Endothelial cell of umbilical vein (primary cell): ENCODE data around the gene TEN1. TPM values are rescaled to one million over a fixed set of nuclear protein-coding genes. Genes with fewer than 3 reads are reported as not detected.
"Not testable (repeated sequence)": the region's sequence is repeated elsewhere in the genome, so short reads cannot be mapped to it uniquely, and the experiment has no call there.

Experiments
- BruUV-seq: library from RNA; stranded (reverse); fragments of 400-500 nt; replicated peaks from 2 replicates; lab custom pipeline; 2021; lab: Mats Ljungman, UMichigan
- CTCF ChIA-PET: fragments of 300-600, 350-600 bp; sonication (Branson Sonifier 250); formaldehyde crosslinking; loops from one replicate; lab custom pipeline; 2021; ENCODE audit warnings: antibody characterized with exemption, inconsistent platforms; lab: Charles Lee
- POLR2A ChIA-PET: fragments of 300-600, 350-600 bp; sonication (Branson Sonifier 250); formaldehyde crosslinking; loops from one replicate; lab custom pipeline; 2021; ENCODE audit warnings: antibody characterized with exemption, inconsistent platforms; lab: Charles Lee
- DNase-seq: peaks from one replicate; pipeline ENCODE4 v3.0.0-alpha.2; 2011; ENCODE audit warnings: low read depth, low spot score
- FAIRE-seq: peaks from 2 replicates; lab custom pipeline; 2011; peaks lifted over from hg19 to GRCh38; lab: Jason Lieb, UNC
- H2AFZ ChIP-seq: 2 replicates; pipeline ENCODE4 v1.6.0; 2012; ENCODE audit warnings: low read depth, low read length, control low read depth, inconsistent platforms
- H3K27ac ChIP-seq: 2 replicates; pipeline ENCODE4 v1.5.1; 2011; ENCODE audit warnings: low read depth, mild to moderate bottlenecking, control low read depth, low read length, moderate library complexity; ENCODE audit not compliant: insufficient read depth
- H3K27me3 ChIP-seq, 2 experiments: 2 replicates each; pipeline versions ENCODE4 v1.6.0 to v1.6.1; 2011; ENCODE audit warnings: low read length in 2 of 2, mixed read lengths in 1 of 2; ENCODE audit not compliant: control insufficient read depth in 2 of 2, insufficient read depth in 2 of 2
- H3K36me3 ChIP-seq, 2 experiments: 2 replicates in 1 of 2; 3 replicates in 1 of 2; pipeline ENCODE4 v1.5.1; 2011; ENCODE audit warnings: low read length in 2 of 2, mild to moderate bottlenecking in 1 of 2, moderate library complexity in 1 of 2; ENCODE audit not compliant: control insufficient read depth in 2 of 2, insufficient read depth in 2 of 2; ENCODE audit errors: extremely low read depth in 1 of 2
- H3K4me1 ChIP-seq: 3 replicates; pipeline ENCODE4 v1.5.1; 2011; ENCODE audit warnings: mild to moderate bottlenecking, low read length; ENCODE audit not compliant: control insufficient read depth, insufficient read depth; ENCODE audit errors: extremely low read depth
- H3K4me2 ChIP-seq: 2 replicates; pipeline ENCODE4 v1.6.1; 2011; ENCODE audit warnings: low read length, control low read depth, mixed read lengths; ENCODE audit not compliant: insufficient read depth
- H3K4me3 ChIP-seq, 3 experiments: fragments of 200-600 bp in 1 of 3; sonication (generic), shearing (Covaris generic) in 1 of 3; replicated peaks in 1 of 3; 2 replicates each; pipeline ENCODE4 v1.5.1; 2011 to 2016; ENCODE audit warnings: control low read depth in 3 of 3, low read length in 3 of 3, mild to moderate bottlenecking in 2 of 3, inconsistent platforms in 1 of 3, low read depth in 1 of 3, moderate library complexity in 1 of 3; ENCODE audit not compliant: insufficient read depth in 1 of 3
- H3K79me2 ChIP-seq: 2 replicates; pipeline ENCODE4 v1.6.0; 2012; ENCODE audit warnings: low read length, inconsistent platforms; ENCODE audit not compliant: control insufficient read depth, insufficient read depth
- H3K9ac ChIP-seq: replicated peaks from 2 replicates; pipeline ENCODE3; 2011; ENCODE audit warnings: low read length, control low read depth; ENCODE audit not compliant: insufficient read depth; ENCODE audit errors: extremely low read depth
- H3K9me1 ChIP-seq: replicated peaks from 3 replicates; pipeline ENCODE4 v1.6.0; 2011; ENCODE audit warnings: mild to moderate bottlenecking, low read length; ENCODE audit not compliant: control insufficient read depth, insufficient read depth; ENCODE audit errors: extremely low read depth
- H3K9me3 ChIP-seq: replicated peaks from 2 replicates; pipeline ENCODE4 v1.5.1; 2012; ENCODE audit warnings: low read length, inconsistent platforms; ENCODE audit not compliant: control insufficient read depth, insufficient read depth
- H4K20me1 ChIP-seq: replicated peaks from 2 replicates; pipeline ENCODE3; 2011; ENCODE audit warnings: mild to moderate bottlenecking, low read length; ENCODE audit not compliant: control insufficient read depth, insufficient read depth; ENCODE audit errors: extremely low read depth
- FOS ChIP-seq: IDR thresholded peaks from 2 replicates; pipeline ENCODE4 v1.6.1; 2011; ENCODE audit warnings: mild to moderate bottlenecking, low read length, moderate library complexity, borderline replicate concordance; ENCODE audit not compliant: insufficient read depth
- GATA2 ChIP-seq: IDR thresholded peaks from 2 replicates; pipeline ENCODE4 v1.7.0; 2011; ENCODE audit warnings: low read depth, mild to moderate bottlenecking, moderate library complexity, mixed read lengths, low read length; ENCODE audit not compliant: insufficient read length, insufficient read depth
- JUN ChIP-seq: IDR thresholded peaks from 2 replicates; pipeline ENCODE4 v1.6.1; 2011; ENCODE audit warnings: borderline replicate concordance, low read depth; ENCODE audit not compliant: insufficient read length, insufficient read depth
- MYC ChIP-seq: IDR thresholded peaks from one replicate; pipeline ENCODE4 v1.6.1; 2011; ENCODE audit warnings: mild to moderate bottlenecking, low read depth, low read length
- POLR2AphosphoS5 ChIP-seq: IDR thresholded peaks from 2 replicates; pipeline ENCODE4 v1.6.1; 2012; ENCODE audit warnings: low read depth, mild to moderate bottlenecking, control low read depth, low read length, moderate library complexity; ENCODE audit not compliant: insufficient read depth
- dilution Hi-C: fragments of 300-500 bp; cut with MboI; formaldehyde crosslinking; loops from one replicate; pipeline ENCODE4 v1.15.0; 2019; ENCODE audit warnings: low sequenced_read_pairs; ENCODE audit not compliant: extremely low pct_ligation_motif_present
- intact Hi-C: fragments of 100-400 bp; cut with micrococcal nuclease; formaldehyde crosslinking; loops from one replicate; pipeline ENCODE4 v1.10.0; 2022
- polyA plus RNA-seq, 4 experiments: library from polyadenylated mRNA; depleted of rRNA in 3 of 4; stranded (reverse) in 3 of 4; unstranded in 1 of 4; fragments of >200 nt; gene quantifications; 2 replicates each; pipeline versions ENCODE4 v1.2.1 to v1.2.3, GENCODE V29; 2011 to 2012; ENCODE audit warnings: missing spikeins in 1 of 4
- total RNA-seq: library from RNA; stranded (reverse); gene quantifications from 2 replicates; pipeline ENCODE4 v1.2.3, GENCODE V29; 2021
- TF ChIP-seq, protein P1 (sequence below), 2 donors: IDR thresholded peaks; 1 replicate in 1 of 2; 2 replicates in 1 of 2; pipeline ENCODE4 v1.5.1; 2011; ENCODE audit warnings: low read length in 2 of 2, mild to moderate bottlenecking in 2 of 2, moderate library complexity in 2 of 2, control low read depth in 1 of 2, inconsistent platforms in 1 of 2, low read depth in 1 of 2; ENCODE audit not compliant: insufficient read depth in 1 of 2; ENCODE audit errors: extremely low read depth in 1 of 2

Gene TEN1
- total and polyA plus RNA-seq, 2 donors (not counting 3 experiments of a cell fraction or from before 2014, with no cell fraction given) = 18.8 to 29.0 TPM

GRCh38 chr17:75969044-75969443 is 10.0 kb upstream of the TEN1 start:
- H3K79me2 ChIP-seq, FAIRE-seq, POLR2A ChIA-PET, dilution Hi-C loops, H4K20me1 ChIP-seq, H3K27me3 ChIP-seq, BruUV-seq, H3K9me3 ChIP-seq, H3K4me2 ChIP-seq, H2AFZ ChIP-seq, H3K9me1 ChIP-seq, DNase-seq, H3K9ac ChIP-seq, H3K36me3 ChIP-seq, H3K4me3 ChIP-seq, intact Hi-C loops: not testable (repeated sequence)
- Histone ChIP-seq H3K4me1 (peaks cover 17% of the 10 kb centered on the region), H3K27ac (peak overlapping the region; percentile 52)
- CTCF ChIA-PET = interaction anchor here (1.3 kb wide), 2 partner anchors 10 to 64 kb away, joined by 3 to 5 read pairs; partner anchors contain the start of genes ACOX1, MRPL38 and TEN1

DNA sequence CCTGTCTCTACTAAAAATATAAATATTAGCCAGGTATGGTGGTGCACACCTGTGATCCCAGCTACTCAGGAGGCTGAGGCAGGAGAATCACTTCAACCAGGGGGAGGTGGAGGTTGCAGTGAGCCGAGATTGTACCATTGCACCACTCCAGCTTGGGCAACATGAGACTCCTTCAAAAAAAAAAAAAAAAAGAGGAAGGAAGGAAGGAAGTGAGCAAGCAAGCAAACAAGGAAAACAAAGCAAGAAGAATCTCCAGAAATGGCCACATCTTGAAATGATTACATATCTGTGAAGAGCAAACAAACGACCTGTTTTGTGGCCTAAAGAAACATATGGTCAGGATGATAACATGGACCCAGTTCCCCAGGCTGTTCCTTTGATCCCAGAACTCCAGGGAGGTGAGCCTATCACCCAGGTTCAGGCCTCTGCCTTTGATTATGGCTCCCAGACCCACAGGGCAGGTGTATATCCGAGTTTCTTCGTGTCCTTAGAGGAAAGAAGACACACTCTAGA is 9.0 kb upstream of the TEN1 start:
- Histone ChIP-seq H2AFZ (no peak overlapping the region), H3K9ac (peak overlapping the region; percentile 7), H3K4me3 (no peak overlapping the region), H3K79me2 (peaks cover 9% of the 10 kb centered on the region), H3K9me3 (no peaks in the 10 kb centered on the region), H3K27ac (peak overlapping the region; percentile 88), H3K4me1 (peaks cover 17% of the 10 kb centered on the region), H3K27me3 (no peaks in the 10 kb centered on the region), H4K20me1 (no peaks in the 10 kb centered on the region), H3K36me3 (peaks cover 0 to 4% of the 10 kb centered on the region in 2 experiments), H3K9me1 (no peaks in the 10 kb centered on the region), H3K4me2 (peak overlapping the region; percentile 59)
- POLR2A ChIA-PET = interaction anchor here (0.6 kb wide), 1 partner anchor 62 kb away, joined by 7 read pairs; no protein-coding TSS in a partner anchor
- dilution Hi-C loops (no loop called here), intact Hi-C loops (loop anchor here (1.0 to 2.0 kb wide), 3 partner anchors 9 to 65 kb away; partner anchors contain the start of genes ACOX1, FBF1, MRPL38 and TEN1)
- DNase-seq (peak; percentile 72), FAIRE-seq (peak; percentile 81)
- no TSS peak for BruUV-seq
- TF ChIP-seq MYC (no peak), FOS (peak; percentile 55), GATA2 (peak; percentile 70), JUN (peak; percentile 90), POLR2AphosphoS5 (peak; percentile 63)
- TF ChIP-seq, protein P1, sequence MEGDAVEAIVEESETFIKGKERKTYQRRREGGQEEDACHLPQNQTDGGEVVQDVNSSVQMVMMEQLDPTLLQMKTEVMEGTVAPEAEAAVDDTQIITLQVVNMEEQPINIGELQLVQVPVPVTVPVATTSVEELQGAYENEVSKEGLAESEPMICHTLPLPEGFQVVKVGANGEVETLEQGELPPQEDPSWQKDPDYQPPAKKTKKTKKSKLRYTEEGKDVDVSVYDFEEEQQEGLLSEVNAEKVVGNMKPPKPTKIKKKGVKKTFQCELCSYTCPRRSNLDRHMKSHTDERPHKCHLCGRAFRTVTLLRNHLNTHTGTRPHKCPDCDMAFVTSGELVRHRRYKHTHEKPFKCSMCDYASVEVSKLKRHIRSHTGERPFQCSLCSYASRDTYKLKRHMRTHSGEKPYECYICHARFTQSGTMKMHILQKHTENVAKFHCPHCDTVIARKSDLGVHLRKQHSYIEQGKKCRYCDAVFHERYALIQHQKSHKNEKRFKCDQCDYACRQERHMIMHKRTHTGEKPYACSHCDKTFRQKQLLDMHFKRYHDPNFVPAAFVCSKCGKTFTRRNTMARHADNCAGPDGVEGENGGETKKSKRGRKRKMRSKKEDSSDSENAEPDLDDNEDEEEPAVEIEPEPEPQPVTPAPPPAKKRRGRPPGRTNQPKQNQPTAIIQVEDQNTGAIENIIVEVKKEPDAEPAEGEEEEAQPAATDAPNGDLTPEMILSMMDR (IDR thresholded peaks at IDR 0.05; ENCODE audit: extremely low read depth in 1 of 2, insufficient read depth in 1 of 2, low read depth in 1 of 2, low read length in 2 of 2) = no peak
- CTCF ChIA-PET = interaction anchor here (1.3 kb wide), 1 partner anchor 65 kb away, joined by 3 read pairs; the partner anchor contains the start of gene MRPL38
